ENCODE data around the gene MAMLD1. TPM values are rescaled to one million over a fixed set of nuclear protein-coding genes. Genes with fewer than 3 reads are reported as not detected.

MAMLD1 gene
- polyA plus RNA-seq, 12 donors: 11.3 to 20.9 (median 16.7) TPM; not detected in 1

- no peak for DNase-seq
These were observed 139.0 kb downstream of the MAMLD1 start for GRCh38 chrX:150502091-150502490.

GRCh38 chrX:150502979-150503897 lies 140.1 kb downstream of the MAMLD1 start:
- no peak for DNase-seq

GRCh38 chrX:150503898-150504219 lies 140.7 kb downstream of the MAMLD1 start:
- DNase-seq: no peak

GRCh38 chrX:150504397-150505182 lies 141.5 kb downstream of the MAMLD1 start:
- no peak for DNase-seq

- DNase-seq: no peak
These were observed 142.9 kb downstream of the MAMLD1 start for GRCh38 chrX:150506020-150506419.

- no peak for DNase-seq
These were observed 143.4 kb downstream of the MAMLD1 start for GRCh38 chrX:150506486-150506885.

- no peak for DNase-seq
These were observed 144.2 kb downstream of the MAMLD1 start for GRCh38 chrX:150507251-150507856.

- no peak for DNase-seq
These were observed 144.9 kb downstream of the MAMLD1 start for GRCh38 chrX:150508018-150508417.

GRCh38 chrX:150508451-150509367 lies 145.6 kb downstream of the MAMLD1 start:
- peak; percentile 46 for DNase-seq

GRCh38 chrX:150509703-150510102 lies 146.6 kb downstream of the MAMLD1 start:
- no peak for DNase-seq

GRCh38 chrX:150512461-150512901 lies 149.4 kb downstream of the MAMLD1 start:
- DNase-seq: no peak

- DNase-seq: no peak
These were observed 150.4 kb downstream of the MAMLD1 start for GRCh38 chrX:150513544-150513943.

- DNase-seq: no peak
These were observed 151.3 kb downstream of the MAMLD1 start for GRCh38 chrX:150514462-150514861.

GRCh38 chrX:150515801-150516200 lies 152.7 kb downstream of the MAMLD1 start:
- no peak for DNase-seq

- DNase-seq: no peak
These were observed 154.3 kb downstream of the MAMLD1 start for GRCh38 chrX:150517303-150517910.

- DNase-seq: no peak
These were observed 159.4 kb downstream of the MAMLD1 start for GRCh38 chrX:150522494-150522893.

- DNase-seq: no peak
These were observed 162.2 kb downstream of the MAMLD1 start for GRCh38 chrX:150525061-150525919.

GRCh38 chrX:150526692-150527091 lies 163.6 kb downstream of the MAMLD1 start:
- DNase-seq: no peak

GRCh38 chrX:150527108-150527507 lies 164.0 kb downstream of the MAMLD1 start:
- DNase-seq: no peak

- no peak for DNase-seq
These were observed 166.5 kb downstream of the MAMLD1 start for GRCh38 chrX:150529587-150529986.
